ELF-1 (cell line): ENCODE data around the gene BCAS2.
"Not testable (repeated sequence)": the region's sequence is repeated elsewhere in the genome, so short reads cannot be mapped to it uniquely, and the experiment has no call there.

Experiments
- DNase-seq: peaks from one replicate; pipeline ENCODE4 v3.0.0-alpha.2; 2016; ENCODE audit warnings: low read depth, low spot score

The BCAS2 gene

GRCh38 chr1:114581335-114582287 is at the start of gene BCAS2:
Gene BCAS2 (minus strand): TSS chr1:114581615. CDS start chr1:114581591, 24 bp downstream.
- DNase-seq: peak; percentile 98

GRCh38 chr1:114627107-114627506 is 45.7 kb upstream of the BCAS2 start:
- no peak for DNase-seq

- no peak for DNase-seq
Observed at GRCh38 chr1:114623364-114623763, 41.9 kb upstream of the BCAS2 start.

- DNase-seq: no peak
Observed at GRCh38 chr1:114620419-114620818, 39.0 kb upstream of the BCAS2 start.

GRCh38 chr1:114618606-114619005 is 37.2 kb upstream of the BCAS2 start:
- no peak for DNase-seq

- no peak for DNase-seq
Observed at GRCh38 chr1:114610546-114611245, 29.3 kb upstream of the BCAS2 start.

GRCh38 chr1:114609826-114610225 is 28.4 kb upstream of the BCAS2 start:
- no peak for DNase-seq

GRCh38 chr1:114609026-114609425 is 27.6 kb upstream of the BCAS2 start:
- no peak for DNase-seq

- no peak for DNase-seq
Observed at GRCh38 chr1:114607223-114607622, 25.8 kb upstream of the BCAS2 start.

- DNase-seq: no peak
Observed at GRCh38 chr1:114597949-114598348, 16.5 kb upstream of the BCAS2 start.

GRCh38 chr1:114595602-114596001 is 14.2 kb upstream of the BCAS2 start:
- DNase-seq: no peak

- no peak for DNase-seq
Observed at GRCh38 chr1:114594046-114594445, 12.6 kb upstream of the BCAS2 start.

GRCh38 chr1:114589122-114589521 is 7.7 kb upstream of the BCAS2 start:
- DNase-seq: no peak

GRCh38 chr1:114588196-114588689 is 6.8 kb upstream of the BCAS2 start:
- no peak for DNase-seq

- no peak for DNase-seq
Observed at GRCh38 chr1:114587203-114587991, 6.0 kb upstream of the BCAS2 start.

GRCh38 chr1:114586513-114587047 is 5.2 kb upstream of the BCAS2 start:
- no peak for DNase-seq

GRCh38 chr1:114585231-114585630 is 3.8 kb upstream of the BCAS2 start:
- no peak for DNase-seq

GRCh38 chr1:114574365-114574764 is 7.0 kb downstream of the BCAS2 start:
- no peak for DNase-seq

- no peak for DNase-seq
Observed at GRCh38 chr1:114564141-114564540, 17.3 kb downstream of the BCAS2 start.

- not testable (repeated sequence) for DNase-seq
Observed at GRCh38 chr1:114562978-114563510, 18.4 kb downstream of the BCAS2 start.

GRCh38 chr1:114561333-114561732 is 20.1 kb downstream of the BCAS2 start:
- DNase-seq: no peak
